HepG2 (cell line): Measurements from ENCODE around the gene SCARB2. TPM values are rescaled to one million over a fixed set of nuclear protein-coding genes. Genes with fewer than 3 reads are reported as not detected.

Experiments used
- ETV6 ChIP-seq: sonication (generic); formaldehyde crosslinking; conservative IDR thresholded peaks from 2 replicates; pipeline ENCODE4 v1.4.0; 2020; ENCODE audit warnings: missing genetic modification reagents
- HHEX ChIP-seq: IDR thresholded peaks from 2 replicates; pipeline ENCODE4 v1.6.1; 2016; ENCODE audit warnings: control low read depth
- IKZF1 ChIP-seq: fragments of 450-650 bp; IDR thresholded peaks from 2 replicates; pipeline ENCODE4 v1.7.1; 2016
- KLF16 ChIP-seq, 2 experiments: sonication (generic) in 1 of 2; formaldehyde crosslinking in 1 of 2; IDR thresholded peaks; 2 replicates each; pipeline versions ENCODE4 v1.6.1 to v1.8.0; 2016 to 2023; ENCODE audit warnings: missing genetic modification reagents in 2 of 2, missing compliant biosample characterization in 1 of 2
- NBN ChIP-seq: fragments of 450-650 bp; conservative IDR thresholded peaks from 2 replicates; pipeline ENCODE4 v1.6.1; 2017
- PLSCR1 ChIP-seq: sonication (generic); formaldehyde crosslinking; IDR thresholded peaks from 2 replicates; pipeline ENCODE4 v1.5.0; 2020; ENCODE audit warnings: missing genetic modification reagents, mild to moderate bottlenecking, borderline replicate concordance
- RFX5 ChIP-seq: IDR thresholded peaks from 2 replicates; pipeline ENCODE4 v1.6.1; 2011; ENCODE audit warnings: low read depth, low read length, improper control_type of control experiment
- SOX13 ChIP-seq, 3 experiments: fragments of 450-650 bp in 1 of 3; sonication (generic) in 1 of 3; formaldehyde crosslinking in 1 of 3; IDR thresholded peaks in 2 of 3; conservative IDR thresholded peaks in 1 of 3; 2 replicates each; pipeline versions ENCODE4 v1.5.0 to v1.6.1; 2016 to 2020; ENCODE audit warnings: antibody characterized with exemption in 1 of 3, mild to moderate bottlenecking in 1 of 3, missing compliant biosample characterization in 1 of 3, missing genetic modification reagents in 1 of 3, moderate library complexity in 1 of 3
- YEATS2 ChIP-seq: sonication (generic); formaldehyde crosslinking; IDR thresholded peaks from 2 replicates; pipeline ENCODE4 v1.4.0; 2020; ENCODE audit warnings: missing genetic modification reagents, borderline replicate concordance
- ZBTB1 ChIP-seq: sonication (generic); formaldehyde crosslinking; IDR thresholded peaks from 2 replicates; pipeline ENCODE4 v1.4.0; 2020; ENCODE audit warnings: missing genetic modification reagents, borderline replicate concordance
- ZC3H13 ChIP-seq: sonication (generic); formaldehyde crosslinking; IDR thresholded peaks from 2 replicates; pipeline ENCODE4 v1.8.1; 2023; ENCODE audit warnings: mild to moderate bottlenecking, missing genetic modification reagents, moderate library complexity
- ZNF329 ChIP-seq: sonication (generic); formaldehyde crosslinking; IDR thresholded peaks from 2 replicates; pipeline ENCODE4 v1.9.0; 2021; ENCODE audit warnings: low read depth, mild to moderate bottlenecking, missing genetic modification reagents
- ZNF550 ChIP-seq: sonication (generic); formaldehyde crosslinking; IDR thresholded peaks from 2 replicates; pipeline ENCODE4 v1.4.0; 2020; ENCODE audit warnings: mild to moderate bottlenecking, missing genetic modification reagents, borderline replicate concordance
- ZNF644 ChIP-seq: IDR thresholded peaks from 2 replicates; pipeline ENCODE4 v1.6.1; 2016; ENCODE audit warnings: low read depth
- ZNF670 ChIP-seq: sonication (generic); formaldehyde crosslinking; IDR thresholded peaks from 2 replicates; pipeline ENCODE4 v1.8.0; 2022; ENCODE audit warnings: mild to moderate bottlenecking, missing genetic modification reagents, borderline replicate concordance
- ZNF7 ChIP-seq: IDR thresholded peaks from 2 replicates; pipeline ENCODE4 v1.6.1; 2016; ENCODE audit warnings: missing biosample characterization, missing genetic modification reagents
- ZZZ3 ChIP-seq: sonication (generic); formaldehyde crosslinking; IDR thresholded peaks from 2 replicates; pipeline ENCODE4 v1.4.0; 2020; ENCODE audit warnings: missing genetic modification reagents, mild to moderate bottlenecking, borderline replicate concordance
- polyA plus RNA-seq, 8 experiments: library from polyadenylated mRNA; depleted of rRNA in 3 of 8; stranded (reverse) in 7 of 8; unstranded in 1 of 8; fragments of >200 nt; fragmentation: Illumina TruSeq in 4 of 8; extraction: Trizol in 4 of 8; gene quantifications; 2 replicates each; pipeline versions ENCODE4 v1.2.1 to v1.2.3, GENCODE V29; 2011 to 2016; ENCODE audit warnings: low read depth in 4 of 8, missing spikeins in 1 of 8, mixed read lengths in 1 of 8; ENCODE audit not compliant: insufficient read depth in 1 of 8
- total RNA-seq, 5 experiments: library from RNA; depleted of rRNA; stranded (reverse); fragments of >200 nt; fragmentation: Illumina TruSeq; extraction: Trizol; gene quantifications; 2 replicates each; pipeline ENCODE4 v1.2.3, GENCODE V29; 2016; ENCODE audit warnings: low read depth in 1 of 5
- TF ChIP-seq, protein P1 (sequence below): sonication (generic); formaldehyde crosslinking; IDR thresholded peaks from 2 replicates; pipeline ENCODE4 v1.5.0; 2020; ENCODE audit warnings: mild to moderate bottlenecking, missing genetic modification reagents, borderline replicate concordance
- TF ChIP-seq, protein P2 (sequence below): sonication (generic); formaldehyde crosslinking; conservative IDR thresholded peaks from 2 replicates; pipeline ENCODE4 v1.4.0; 2020; ENCODE audit warnings: missing genetic modification reagents
- TF ChIP-seq, protein P3 (sequence below): IDR thresholded peaks from 2 replicates; pipeline ENCODE4 v1.6.1; 2016; ENCODE audit warnings: mild to moderate bottlenecking

SCARB2 gene
- total and polyA plus RNA-seq, 2 of the 13 experiments (the other 11 are each of a cell fraction or from before 2014, with no cell fraction given), result 40.6 to 43.4 TPM

- TF ChIP-seq, protein P1, sequence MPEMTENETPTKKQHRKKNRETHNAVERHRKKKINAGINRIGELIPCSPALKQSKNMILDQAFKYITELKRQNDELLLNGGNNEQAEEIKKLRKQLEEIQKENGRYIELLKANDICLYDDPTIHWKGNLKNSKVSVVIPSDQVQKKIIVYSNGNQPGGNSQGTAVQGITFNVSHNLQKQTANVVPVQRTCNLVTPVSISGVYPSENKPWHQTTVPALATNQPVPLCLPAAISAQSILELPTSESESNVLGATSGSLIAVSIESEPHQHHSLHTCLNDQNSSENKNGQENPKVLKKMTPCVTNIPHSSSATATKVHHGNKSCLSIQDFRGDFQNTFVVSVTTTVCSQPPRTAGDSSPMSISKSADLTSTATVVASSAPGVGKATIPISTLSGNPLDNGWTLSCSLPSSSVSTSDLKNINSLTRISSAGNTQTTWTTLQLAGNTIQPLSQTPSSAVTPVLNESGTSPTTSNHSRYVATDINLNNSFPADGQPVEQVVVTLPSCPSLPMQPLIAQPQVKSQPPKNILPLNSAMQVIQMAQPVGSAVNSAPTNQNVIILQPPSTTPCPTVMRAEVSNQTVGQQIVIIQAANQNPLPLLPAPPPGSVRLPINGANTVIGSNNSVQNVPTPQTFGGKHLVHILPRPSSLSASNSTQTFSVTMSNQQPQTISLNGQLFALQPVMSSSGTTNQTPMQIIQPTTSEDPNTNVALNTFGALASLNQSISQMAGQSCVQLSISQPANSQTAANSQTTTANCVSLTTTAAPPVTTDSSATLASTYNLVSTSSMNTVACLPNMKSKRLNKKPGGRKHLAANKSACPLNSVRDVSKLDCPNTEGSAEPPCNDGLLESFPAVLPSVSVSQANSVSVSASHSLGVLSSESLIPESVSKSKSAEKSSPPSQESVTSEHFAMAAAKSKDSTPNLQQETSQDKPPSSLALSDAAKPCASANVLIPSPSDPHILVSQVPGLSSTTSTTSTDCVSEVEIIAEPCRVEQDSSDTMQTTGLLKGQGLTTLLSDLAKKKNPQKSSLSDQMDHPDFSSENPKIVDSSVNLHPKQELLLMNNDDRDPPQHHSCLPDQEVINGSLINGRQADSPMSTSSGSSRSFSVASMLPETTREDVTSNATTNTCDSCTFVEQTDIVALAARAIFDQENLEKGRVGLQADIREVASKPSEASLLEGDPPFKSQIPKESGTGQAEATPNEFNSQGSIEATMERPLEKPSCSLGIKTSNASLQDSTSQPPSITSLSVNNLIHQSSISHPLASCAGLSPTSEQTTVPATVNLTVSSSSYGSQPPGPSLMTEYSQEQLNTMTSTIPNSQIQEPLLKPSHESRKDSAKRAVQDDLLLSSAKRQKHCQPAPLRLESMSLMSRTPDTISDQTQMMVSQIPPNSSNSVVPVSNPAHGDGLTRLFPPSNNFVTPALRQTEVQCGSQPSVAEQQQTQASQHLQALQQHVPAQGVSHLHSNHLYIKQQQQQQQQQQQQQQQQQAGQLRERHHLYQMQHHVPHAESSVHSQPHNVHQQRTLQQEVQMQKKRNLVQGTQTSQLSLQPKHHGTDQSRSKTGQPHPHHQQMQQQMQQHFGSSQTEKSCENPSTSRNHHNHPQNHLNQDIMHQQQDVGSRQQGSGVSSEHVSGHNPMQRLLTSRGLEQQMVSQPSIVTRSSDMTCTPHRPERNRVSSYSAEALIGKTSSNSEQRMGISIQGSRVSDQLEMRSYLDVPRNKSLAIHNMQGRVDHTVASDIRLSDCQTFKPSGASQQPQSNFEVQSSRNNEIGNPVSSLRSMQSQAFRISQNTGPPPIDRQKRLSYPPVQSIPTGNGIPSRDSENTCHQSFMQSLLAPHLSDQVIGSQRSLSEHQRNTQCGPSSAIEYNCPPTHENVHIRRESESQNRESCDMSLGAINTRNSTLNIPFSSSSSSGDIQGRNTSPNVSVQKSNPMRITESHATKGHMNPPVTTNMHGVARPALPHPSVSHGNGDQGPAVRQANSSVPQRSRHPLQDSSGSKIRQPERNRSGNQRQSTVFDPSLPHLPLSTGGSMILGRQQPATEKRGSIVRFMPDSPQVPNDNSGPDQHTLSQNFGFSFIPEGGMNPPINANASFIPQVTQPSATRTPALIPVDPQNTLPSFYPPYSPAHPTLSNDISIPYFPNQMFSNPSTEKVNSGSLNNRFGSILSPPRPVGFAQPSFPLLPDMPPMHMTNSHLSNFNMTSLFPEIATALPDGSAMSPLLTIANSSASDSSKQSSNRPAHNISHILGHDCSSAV, result no peak
- TF ChIP-seq HHEX (CRISPR knock-in tag), result no peak
- no peak for TF ChIP-seq RFX5
- TF ChIP-seq ZNF670 (CRISPR knock-in tag), result no peak
- no peak for TF ChIP-seq SOX13 (IDR thresholded peaks at IDR 0.05)
- peak in 1 of 2 experiments; percentile 50; a peak in 1 of 4 replicates for TF ChIP-seq SOX13 (CRISPR knock-in tag; conservative IDR thresholded peaks at IDR 0.05 in 1 of 2, IDR thresholded peaks at IDR 0.05 in 1 of 2)
- TF ChIP-seq KLF16 (CRISPR knock-in tag; IDR thresholded peaks at IDR 0.05), result no peak; a peak in 1 of 4 replicates
- TF ChIP-seq ETV6 (CRISPR knock-in tag), result no peak
- TF ChIP-seq ZBTB1, result no peak
- TF ChIP-seq, protein P2, sequence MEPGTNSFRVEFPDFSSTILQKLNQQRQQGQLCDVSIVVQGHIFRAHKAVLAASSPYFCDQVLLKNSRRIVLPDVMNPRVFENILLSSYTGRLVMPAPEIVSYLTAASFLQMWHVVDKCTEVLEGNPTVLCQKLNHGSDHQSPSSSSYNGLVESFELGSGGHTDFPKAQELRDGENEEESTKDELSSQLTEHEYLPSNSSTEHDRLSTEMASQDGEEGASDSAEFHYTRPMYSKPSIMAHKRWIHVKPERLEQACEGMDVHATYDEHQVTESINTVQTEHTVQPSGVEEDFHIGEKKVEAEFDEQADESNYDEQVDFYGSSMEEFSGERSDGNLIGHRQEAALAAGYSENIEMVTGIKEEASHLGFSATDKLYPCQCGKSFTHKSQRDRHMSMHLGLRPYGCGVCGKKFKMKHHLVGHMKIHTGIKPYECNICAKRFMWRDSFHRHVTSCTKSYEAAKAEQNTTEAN, result no peak
- TF ChIP-seq NBN, result no peak
- TF ChIP-seq ZNF550 (CRISPR knock-in tag), result no peak
- TF ChIP-seq ZNF644 (CRISPR knock-in tag), result no peak
- no peak for TF ChIP-seq ZC3H13 (CRISPR knock-in tag)
- TF ChIP-seq ZZZ3 (CRISPR knock-in tag), result no peak
- no peak for TF ChIP-seq ZNF329 (CRISPR knock-in tag)
- TF ChIP-seq, protein P3, sequence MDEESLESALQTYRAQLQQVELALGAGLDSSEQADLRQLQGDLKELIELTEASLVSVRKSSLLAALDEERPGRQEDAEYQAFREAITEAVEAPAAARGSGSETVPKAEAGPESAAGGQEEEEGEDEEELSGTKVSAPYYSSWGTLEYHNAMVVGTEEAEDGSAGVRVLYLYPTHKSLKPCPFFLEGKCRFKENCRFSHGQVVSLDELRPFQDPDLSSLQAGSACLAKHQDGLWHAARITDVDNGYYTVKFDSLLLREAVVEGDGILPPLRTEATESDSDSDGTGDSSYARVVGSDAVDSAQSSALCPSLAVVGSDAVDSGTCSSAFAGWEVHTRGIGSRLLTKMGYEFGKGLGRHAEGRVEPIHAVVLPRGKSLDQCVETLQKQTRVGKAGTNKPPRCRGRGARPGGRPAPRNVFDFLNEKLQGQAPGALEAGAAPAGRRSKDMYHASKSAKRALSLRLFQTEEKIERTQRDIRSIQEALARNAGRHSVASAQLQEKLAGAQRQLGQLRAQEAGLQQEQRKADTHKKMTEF (CRISPR knock-in tag), result 0 out of 2 replicates have a peak, but pooled peaks have one; percentile 22
- TF ChIP-seq IKZF1, result no peak
- TF ChIP-seq ZNF7 (CRISPR knock-in tag), result no peak
- no peak for TF ChIP-seq PLSCR1
- TF ChIP-seq YEATS2 (CRISPR knock-in tag), result no peak
These were observed 46.9 kb upstream of the SCARB2 start (continued) for GRCh38 chr4:76260571-76260970.
